Smooth muscle cell (in vitro differentiated cells): Measurements from ENCODE around the gene AKAP8L. TPM values are rescaled to one million over a fixed set of nuclear protein-coding genes. Genes with fewer than 3 reads are reported as not detected.

ENCODE experiments used
- DNase-seq: peaks from one replicate; lab custom pipeline; 2025; ENCODE audit not compliant: unreplicated experiment; lab: John Stamatoyannopoulos, UW
- H2AFZ ChIP-seq: fragments of 200-600 bp; sonication (generic); 2 replicates; pipeline ENCODE4 v1.6.0; 2016; ENCODE audit warnings: antibody characterized with exemption, low read depth, mild to moderate bottlenecking
- H3F3A ChIP-seq: fragments of 200-600 bp; sonication (generic); 2 replicates; pipeline ENCODE4 v1.6.0; 2017; ENCODE audit warnings: antibody characterized with exemption, low read depth
- H3K27ac ChIP-seq: fragments of 200-600 bp; sonication (generic); 2 replicates; pipeline ENCODE4 v1.5.1; 2016; ENCODE audit warnings: low read depth, mild to moderate bottlenecking
- H3K27me3 ChIP-seq: fragments of 200-600 bp; sonication (generic); 2 replicates; pipeline ENCODE4 v1.6.1; 2016; ENCODE audit warnings: low read depth, mild to moderate bottlenecking
- H3K36me3 ChIP-seq: fragments of 200-600 bp; sonication (generic); 2 replicates; pipeline ENCODE4 v1.5.1; 2016; ENCODE audit warnings: low read depth
- H3K4me1 ChIP-seq: fragments of 200-600 bp; sonication (generic); 2 replicates; pipeline ENCODE4 v1.5.1; 2016; ENCODE audit warnings: low read depth
- H3K4me2 ChIP-seq: fragments of 200-600 bp; sonication (generic); 2 replicates; pipeline ENCODE4 v1.6.0; 2016; ENCODE audit warnings: mild to moderate bottlenecking
- H3K4me3 ChIP-seq: fragments of 200-600 bp; sonication (generic); 2 replicates; pipeline ENCODE4 v1.5.1; 2016; ENCODE audit warnings: mild to moderate bottlenecking
- H3K79me2 ChIP-seq: fragments of 200-600 bp; sonication (generic); 2 replicates; pipeline ENCODE4 v1.6.0; 2016; ENCODE audit warnings: low read depth, mild to moderate bottlenecking
- H3K9ac ChIP-seq: fragments of 200-600 bp; sonication (generic); 2 replicates; pipeline ENCODE4 v1.6.0; 2016; ENCODE audit warnings: low read depth
- H3K9me3 ChIP-seq: fragments of 200-600 bp; sonication (generic); replicated peaks from 2 replicates; pipeline ENCODE4 v1.5.1; 2016; ENCODE audit warnings: low read depth
- H4K20me1 ChIP-seq: fragments of 200-600 bp; sonication (generic); 2 replicates; pipeline ENCODE4 v1.6.0; 2016; ENCODE audit warnings: low read depth
- CTCF ChIP-seq: fragments of 200-600 bp; sonication (generic); IDR thresholded peaks from 2 replicates; pipeline ENCODE4 v1.5.1; 2017; ENCODE audit warnings: borderline replicate concordance, mild to moderate bottlenecking, antibody characterized with exemption; ENCODE audit not compliant: insufficient read depth, poor library complexity, severe bottlenecking
- WGBS: methylation state at CpG from one replicate; pipeline ENCODE4 v1.1.7; 2016; ENCODE audit warnings: low lambda C conversion rate; 5-methylcytosine and 5-hydroxymethylcytosine counted together
- polyA plus RNA-seq: library from polyadenylated mRNA; unstranded; fragments of >200 nt; fragmentation: Nextera tagmentation; extraction: Ambion mirVana; gene quantifications from 2 replicates; pipeline ENCODE4 v1.2.1, GENCODE V29; 2016
- total RNA-seq: library from RNA; depleted of rRNA; stranded (reverse); fragments of >200 nt; gene quantifications from 2 replicates; pipeline ENCODE4 v1.2.3, GENCODE V29; 2014

The AKAP8L gene
- total and polyA plus RNA-seq, 2 experiments from 2014 or later = 61.9 to 105 TPM

- H3F3A ChIP-seq = peaks cover 4% of the 10 kb centered on the region
- peaks cover 4% of the 10 kb centered on the region for H3K4me1 ChIP-seq
- no peak overlapping the region for H3K9ac ChIP-seq
- no peaks in the 10 kb centered on the region for H4K20me1 ChIP-seq
- no peak for DNase-seq
- no peak overlapping the region for H3K4me2 ChIP-seq
- H2AFZ ChIP-seq = no peak overlapping the region
- H3K27ac ChIP-seq = no peak overlapping the region
- H3K36me3 ChIP-seq = no peaks in the 10 kb centered on the region
- no peaks in the 10 kb centered on the region for H3K79me2 ChIP-seq
- H3K4me3 ChIP-seq = no peak overlapping the region
- no peaks in the 10 kb centered on the region for H3K27me3 ChIP-seq
- H3K9me3 ChIP-seq = no peaks in the 10 kb centered on the region
- TF ChIP-seq CTCF = no peak
- 85% methylated on average over 2 of the region's 2 CpGs for WGBS
These were observed 19.3 kb upstream of the AKAP8L start for GRCh38 chr19:15438124-15438496.

- 93% methylated on average over 10 of the region's 10 CpGs for WGBS
- TF ChIP-seq CTCF = no peak
- peaks cover 5% of the 10 kb centered on the region for H3K4me1 ChIP-seq
- no peak overlapping the region for H3K27ac ChIP-seq
- no peak overlapping the region for H3K4me3 ChIP-seq
- H3K9me3 ChIP-seq = no peaks in the 10 kb centered on the region
- H3K79me2 ChIP-seq = no peaks in the 10 kb centered on the region
- DNase-seq = no peak
- H3K36me3 ChIP-seq = no peaks in the 10 kb centered on the region
- no peak overlapping the region for H3K9ac ChIP-seq
- H3K27me3 ChIP-seq = no peaks in the 10 kb centered on the region
- peaks cover 4% of the 10 kb centered on the region for H3F3A ChIP-seq
- H2AFZ ChIP-seq = no peak overlapping the region
- no peak overlapping the region for H3K4me2 ChIP-seq
- no peaks in the 10 kb centered on the region for H4K20me1 ChIP-seq
These were observed 18.8 kb upstream of the AKAP8L start for GRCh38 chr19:15437355-15438123.

- no peaks in the 10 kb centered on the region for H3K9me3 ChIP-seq
- peaks cover 4% of the 10 kb centered on the region for H3F3A ChIP-seq
- H2AFZ ChIP-seq = no peak overlapping the region
- H3K4me3 ChIP-seq = no peak overlapping the region
- H3K27ac ChIP-seq = no peak overlapping the region
- WGBS = 86% methylated on average over 15 of the region's 15 CpGs
- peaks cover 5% of the 10 kb centered on the region for H3K4me1 ChIP-seq
- no peak overlapping the region for H3K4me2 ChIP-seq
- H3K9ac ChIP-seq = no peak overlapping the region
- H3K36me3 ChIP-seq = no peaks in the 10 kb centered on the region
- peaks cover 5% of the 10 kb centered on the region for H3K79me2 ChIP-seq
- DNase-seq = no peak
- H3K27me3 ChIP-seq = no peaks in the 10 kb centered on the region
- peaks cover 1% of the 10 kb centered on the region for H4K20me1 ChIP-seq
- TF ChIP-seq CTCF = no peak
These were observed 18.0 kb upstream of the AKAP8L start for GRCh38 chr19:15436826-15437110.
